Epithelial cell of proximal tubule (primary cell): ENCODE data around the gene PNPO. TPM values are rescaled to one million over a fixed set of nuclear protein-coding genes. Genes with fewer than 3 reads are reported as not detected.
"Not testable (repeated sequence)": the region's sequence is repeated elsewhere in the genome, so short reads cannot be mapped to it uniquely, and the experiment has no call there.

Experiments used
- DNase-seq: peaks from one replicate; pipeline ENCODE4 v3.0.0-alpha.2; 2011; ENCODE audit warnings: low read depth
- H3K4me3 ChIP-seq: 2 replicates; pipeline ENCODE4 v1.5.1; 2011; ENCODE audit warnings: low read depth, mild to moderate bottlenecking, low read length
- CTCF ChIP-seq: conservative IDR thresholded peaks from 2 replicates; pipeline ENCODE4 v1.5.1; 2012; ENCODE audit warnings: low read depth, mild to moderate bottlenecking, low read length
- total RNA-seq: library from RNA; depleted of rRNA; stranded (reverse); fragments of >200 nt; gene quantifications from 2 replicates; pipeline ENCODE4 v1.2.3, GENCODE V29; 2015

Gene PNPO
- total RNA-seq, 1 donor from 2014 or later: 39.5 TPM

DNA sequence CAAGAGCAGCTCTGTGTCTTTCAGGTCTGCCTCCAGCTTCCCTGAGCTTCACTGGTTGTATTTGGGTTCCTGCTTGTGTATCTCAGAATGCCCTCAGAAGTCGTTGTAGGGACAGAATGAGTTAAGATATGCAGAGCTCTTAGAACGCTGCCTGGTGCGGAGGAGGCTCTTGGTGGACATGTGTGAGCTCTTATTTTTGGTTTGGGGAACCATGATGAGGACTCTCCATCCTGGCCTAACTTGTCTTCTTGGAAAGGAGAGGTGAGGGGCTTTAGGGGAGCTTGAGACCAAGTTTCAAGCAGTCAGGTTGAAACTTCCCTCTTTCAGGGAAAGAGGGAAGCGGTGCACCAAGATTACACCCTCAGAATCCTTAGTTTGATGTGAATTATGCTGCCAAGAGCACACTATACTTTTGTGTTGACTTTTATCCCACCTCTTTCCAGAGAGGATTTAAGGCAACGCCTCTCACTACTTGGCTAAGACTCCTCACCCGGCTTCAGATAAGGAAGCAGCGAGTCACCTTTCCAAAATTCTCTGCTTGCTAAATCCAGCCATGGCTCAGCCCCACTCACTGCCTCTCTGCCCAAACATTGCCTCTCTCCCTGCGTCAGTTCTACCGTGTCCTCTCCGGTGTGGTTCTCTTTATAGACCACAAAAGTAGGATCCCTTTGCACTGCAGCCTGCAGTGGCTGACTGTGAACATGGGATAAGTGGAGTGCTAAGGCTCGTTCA is 42.3 kb downstream of the PNPO start:
- TF ChIP-seq CTCF: no peak
- H3K4me3 ChIP-seq: no peak overlapping the region
- DNase-seq: no peak

DNA sequence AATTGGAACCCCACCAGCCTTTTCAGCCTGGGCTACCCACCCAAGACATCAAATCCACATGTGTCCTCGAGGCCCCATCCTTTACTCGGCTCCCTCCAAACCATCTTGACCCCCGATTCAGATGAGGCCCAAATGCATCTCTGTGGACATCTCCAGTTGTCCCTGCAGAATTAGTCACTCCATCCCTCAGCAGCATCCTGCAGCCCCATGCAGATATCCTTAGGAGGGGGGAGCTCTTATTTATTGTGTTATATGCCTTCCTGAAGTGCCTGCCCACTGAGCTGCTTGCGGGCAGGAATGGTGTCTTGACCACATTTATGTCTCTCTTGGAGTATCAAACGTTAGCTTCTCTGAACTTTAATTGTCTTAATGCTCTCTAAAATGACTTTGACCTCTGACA is 45.1 kb downstream of the PNPO start:
- no peak overlapping the region for H3K4me3 ChIP-seq
- DNase-seq: no peak
- no peak for TF ChIP-seq CTCF

DNA sequence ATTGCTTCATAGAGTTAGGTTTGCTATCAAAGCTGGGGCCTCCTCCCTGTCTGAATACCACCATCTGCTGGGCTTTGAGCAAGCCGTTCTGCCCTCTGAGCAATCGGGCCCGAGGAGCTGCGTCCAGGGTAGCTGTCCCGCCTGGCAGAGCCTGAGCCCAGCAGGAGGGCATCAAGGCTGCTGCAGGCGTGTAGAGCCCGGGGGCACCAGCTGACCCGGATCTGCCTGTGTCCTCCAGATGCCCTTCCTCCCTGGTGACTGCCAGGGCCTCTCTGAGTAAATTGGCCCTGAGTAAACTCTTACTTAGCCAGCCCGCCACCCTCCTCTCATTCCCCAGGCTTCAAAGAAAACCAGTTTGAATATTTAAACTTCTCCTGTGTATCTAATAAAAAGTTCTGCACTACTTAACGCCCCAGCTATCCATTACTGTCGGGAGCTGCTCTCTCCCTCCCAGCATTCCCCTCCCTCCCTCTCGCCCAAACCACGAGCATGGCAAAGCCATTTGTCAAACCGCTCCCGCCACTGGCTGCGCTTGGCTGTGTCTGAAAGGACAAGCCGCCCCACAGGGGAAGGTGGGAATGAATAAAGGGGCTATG is 46.0 kb downstream of the PNPO start:
- no peak for DNase-seq
- no peak for TF ChIP-seq CTCF
- no peak overlapping the region for H3K4me3 ChIP-seq

- not testable (repeated sequence) for H3K4me3 ChIP-seq, DNase-seq
Observed at GRCh38 chr17:47988445-47988844, 47.1 kb downstream of the PNPO start.

- no peak for DNase-seq
- no peak for TF ChIP-seq CTCF
- H3K4me3 ChIP-seq: no peak overlapping the region
Observed at GRCh38 chr17:47989159-47989558, 47.8 kb downstream of the PNPO start.

- no peak for TF ChIP-seq CTCF
- H3K4me3 ChIP-seq: no peak overlapping the region
- no peak for DNase-seq
Observed at GRCh38 chr17:47989700-47990099, 48.3 kb downstream of the PNPO start.

DNA sequence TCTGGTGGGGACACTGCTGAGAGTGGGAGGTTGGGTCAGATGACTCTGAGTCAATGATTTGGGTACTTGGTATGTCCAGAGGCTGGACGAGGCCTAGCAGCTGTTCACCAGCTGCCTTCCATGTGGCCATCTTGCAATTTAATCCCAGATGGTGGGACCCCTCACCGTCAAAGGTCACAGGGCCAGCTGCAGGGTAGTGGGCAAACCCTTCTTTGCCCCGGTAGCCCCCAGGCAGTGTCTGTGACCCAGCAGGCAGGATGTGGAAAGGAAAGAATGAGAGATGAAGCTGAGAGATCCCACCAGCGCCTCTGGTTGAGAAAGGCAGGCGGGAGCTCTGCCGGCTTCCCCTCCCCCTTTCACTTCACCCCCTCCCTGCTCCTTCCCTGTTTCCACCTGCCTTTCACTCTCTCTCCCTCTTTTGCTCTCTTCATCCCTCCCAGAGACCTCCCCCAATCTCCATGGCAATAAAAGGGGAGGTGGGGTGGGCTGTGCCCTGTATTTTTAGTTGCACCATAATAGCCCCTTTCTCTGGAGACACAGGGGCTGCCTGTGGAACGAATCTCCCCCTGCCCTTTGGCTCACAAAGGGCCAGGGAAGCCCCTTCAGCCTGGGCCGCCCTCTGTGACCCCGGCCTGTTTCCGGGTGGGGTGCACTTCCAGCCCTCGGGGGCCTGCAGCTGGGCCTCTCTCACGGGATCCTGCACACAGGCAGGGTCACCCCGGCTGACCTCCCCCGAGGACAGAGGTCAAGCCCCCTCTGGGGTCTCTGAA is 49.8 kb downstream of the PNPO start:
- no peak overlapping the region for H3K4me3 ChIP-seq
- TF ChIP-seq CTCF: no peak
- DNase-seq: no peak
